C4-2B (cell line): ENCODE measurements around the gene OGFOD1.

Experiments used
- ZFX ChIP-seq: fragments of 450-650 bp; IDR thresholded peaks from 2 replicates; pipeline ENCODE4 v1.6.1; 2017
- TF ChIP-seq, protein P1 (sequence below): fragments of 450-650 bp; conservative IDR thresholded peaks from 2 replicates; pipeline ENCODE4 v1.5.1; 2017; ENCODE audit warnings: mild to moderate bottlenecking

DNA sequence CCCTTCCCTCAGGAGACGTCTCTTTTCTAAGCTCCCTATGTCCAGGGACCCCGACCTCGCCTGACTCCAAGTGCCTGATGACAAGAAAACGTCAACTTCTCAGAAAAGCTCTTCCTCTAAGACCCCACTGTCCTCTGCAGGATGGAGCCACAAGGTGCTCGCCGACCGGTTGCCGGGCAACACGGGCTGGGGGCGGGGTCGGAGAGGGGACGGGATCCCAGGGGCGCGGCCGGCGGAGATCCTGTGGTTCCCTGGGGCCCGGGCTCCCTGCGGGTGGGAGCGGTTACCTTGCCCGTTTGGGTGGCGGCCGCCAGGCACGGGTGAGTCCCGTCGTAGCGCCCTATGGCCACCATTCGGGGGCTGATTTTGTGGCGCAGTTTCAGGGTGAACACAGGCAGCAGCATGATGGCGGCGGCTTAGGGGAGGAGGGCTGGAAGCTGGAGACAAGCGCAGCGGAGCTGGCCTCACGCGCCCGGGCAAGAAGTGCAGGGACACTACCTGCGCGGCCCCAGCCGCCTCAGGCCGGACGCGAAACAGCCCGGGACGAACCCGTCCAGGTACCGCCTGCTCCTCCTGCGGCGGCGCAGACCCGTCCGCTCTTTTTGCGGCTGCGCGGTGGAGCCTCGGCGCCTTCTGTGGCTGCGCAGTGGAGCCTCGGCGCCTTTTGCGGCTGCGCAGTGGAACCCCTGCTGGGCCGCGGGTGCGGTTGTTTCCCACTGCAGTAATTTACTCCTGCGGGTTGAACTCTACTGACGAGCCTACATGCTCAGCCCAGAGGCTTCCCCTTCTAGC, 68.3 kb downstream of the OGFOD1 start, which contains the start of gene BBS2:
- TF ChIP-seq, protein P1, sequence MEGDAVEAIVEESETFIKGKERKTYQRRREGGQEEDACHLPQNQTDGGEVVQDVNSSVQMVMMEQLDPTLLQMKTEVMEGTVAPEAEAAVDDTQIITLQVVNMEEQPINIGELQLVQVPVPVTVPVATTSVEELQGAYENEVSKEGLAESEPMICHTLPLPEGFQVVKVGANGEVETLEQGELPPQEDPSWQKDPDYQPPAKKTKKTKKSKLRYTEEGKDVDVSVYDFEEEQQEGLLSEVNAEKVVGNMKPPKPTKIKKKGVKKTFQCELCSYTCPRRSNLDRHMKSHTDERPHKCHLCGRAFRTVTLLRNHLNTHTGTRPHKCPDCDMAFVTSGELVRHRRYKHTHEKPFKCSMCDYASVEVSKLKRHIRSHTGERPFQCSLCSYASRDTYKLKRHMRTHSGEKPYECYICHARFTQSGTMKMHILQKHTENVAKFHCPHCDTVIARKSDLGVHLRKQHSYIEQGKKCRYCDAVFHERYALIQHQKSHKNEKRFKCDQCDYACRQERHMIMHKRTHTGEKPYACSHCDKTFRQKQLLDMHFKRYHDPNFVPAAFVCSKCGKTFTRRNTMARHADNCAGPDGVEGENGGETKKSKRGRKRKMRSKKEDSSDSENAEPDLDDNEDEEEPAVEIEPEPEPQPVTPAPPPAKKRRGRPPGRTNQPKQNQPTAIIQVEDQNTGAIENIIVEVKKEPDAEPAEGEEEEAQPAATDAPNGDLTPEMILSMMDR, result no peak; the same call in 1 of the 2 replicates
- TF ChIP-seq ZFX, result peak; percentile 24; the same call in 1 of the 2 replicates
